T-helper 1 cell (primary cell): ENCODE results near the gene SLC35A4.

Experiments used
- DNase-seq, 5 donors: peaks; one replicate each; pipeline ENCODE4 v3.0.0-alpha.2; 2012 to 2020
- total RNA-seq, 4 donors: gene quantifications; one replicate each; lab custom pipeline; 2026; lab: John Stamatoyannopoulos, UW

SLC35A4 gene
- total RNA-seq = 16.1 to 34.0 (median 27.5) reads per million in 4 donors

- DNase-seq = peak; percentile 95 to 100 (median 97)
Measured at GRCh38 chr5:140564196-140565023, at the start of gene SLC35A4, which contains the start of gene APBB3. Gene SLC35A4 (plus strand): TSS chr5:140564828. CDS start chr5:140567170, 2,342 bp downstream. Gene APBB3 (minus strand): TSS chr5:140564598. CDS start chr5:140564245, 353 bp downstream.

- no peak for DNase-seq
Measured at GRCh38 chr5:140524003-140524402, 40.6 kb upstream of the SLC35A4 start.

GRCh38 chr5:140540227-140540626, 24.4 kb upstream of the SLC35A4 start:
- no peak for DNase-seq

- DNase-seq = no peak
Measured at GRCh38 chr5:140542972-140543371, 21.7 kb upstream of the SLC35A4 start.

GRCh38 chr5:140544986-140545385, 19.6 kb upstream of the SLC35A4 start:
- DNase-seq = no peak

GRCh38 chr5:140545606-140546005, 19.0 kb upstream of the SLC35A4 start:
- DNase-seq = no peak

- DNase-seq = no peak
Measured at GRCh38 chr5:140546851-140547507, 17.6 kb upstream of the SLC35A4 start.

GRCh38 chr5:140547508-140548299, 16.9 kb upstream of the SLC35A4 start, which contains the start of gene EIF4EBP3:
Gene EIF4EBP3 (plus strand): TSS chr5:140547662. CDS start chr5:140547738, 76 bp downstream.
- peak; percentile 73 to 87 (median 84) for DNase-seq

GRCh38 chr5:140548300-140548688, 16.3 kb upstream of the SLC35A4 start:
- DNase-seq = no peak

GRCh38 chr5:140548791-140549190, 15.8 kb upstream of the SLC35A4 start:
- DNase-seq = no peak

GRCh38 chr5:140549237-140550144, 15.1 kb upstream of the SLC35A4 start:
- no peak for DNase-seq

- no peak for DNase-seq
Measured at GRCh38 chr5:140550147-140551079, 14.2 kb upstream of the SLC35A4 start.

- DNase-seq = no peak
Measured at GRCh38 chr5:140551872-140552271, 12.8 kb upstream of the SLC35A4 start.

- no peak for DNase-seq
Measured at GRCh38 chr5:140553657-140554056, 11.0 kb upstream of the SLC35A4 start.

- no peak for DNase-seq
Measured at GRCh38 chr5:140554454-140554853, 10.2 kb upstream of the SLC35A4 start.

GRCh38 chr5:140555747-140556312, 8.8 kb upstream of the SLC35A4 start:
- DNase-seq = no peak

GRCh38 chr5:140556438-140556837, 8.2 kb upstream of the SLC35A4 start:
- peak in 1 of 5 donors; percentile 33 for DNase-seq

GRCh38 chr5:140557136-140557805, 7.4 kb upstream of the SLC35A4 start, which contains the start of gene SRA1:
Gene SRA1 (minus strand): TSS chr5:140557473. CDS start chr5:140557452, 21 bp downstream.
- peak; percentile 66 to 91 (median 75) for DNase-seq

GRCh38 chr5:140557965-140558364, 6.7 kb upstream of the SLC35A4 start:
- no peak for DNase-seq
